ENCODE data around the gene IQSEC3. TPM values are rescaled to one million over a fixed set of nuclear protein-coding genes. Genes with fewer than 3 reads are reported as not detected.
"Not testable (repeated sequence)": the region's sequence is repeated elsewhere in the genome, so short reads cannot be mapped to it uniquely, and the experiment has no call there.

The IQSEC3 gene
- polyA plus RNA-seq = 1 to 10 TPM in 2 of 4 donors, under 1 TPM in 1, not detected in 1; under 0.01 to 1.5 (median 1.4) TPM
- long read RNA-seq, donor 1 = 0 reads
- long read RNA-seq, donor 2 = 0 reads
- long read RNA-seq, donor 3 = 0 reads
- long read RNA-seq, donor 4 = 0 reads
- long read RNA-seq, donor 5 = 0 reads
- long read RNA-seq, donor 6 = 0 reads
- long read RNA-seq, donor 7 = 0 reads
- long read RNA-seq, donor 8 = 0 reads
- long read RNA-seq, donor 9 = 0 reads
- long read RNA-seq, donor 10 = 0 reads

GRCh38 chr12:66428-66781, at the start of gene IQSEC3:
IQSEC3 (plus strand) TSS chr12:66767; CDS start chr12:66883, 116 bp downstream.
- not testable (repeated sequence) for H3K4me3 ChIP-seq (ENCODE audit: low read depth in 1 of 3, low read length in 3 of 3); H3K4me1 ChIP-seq (ENCODE audit: control insufficient read depth in 3 of 3, insufficient read depth in 2 of 3, low read depth in 1 of 3, low read length in 2 of 3); FAIRE-seq; H3K27me3 ChIP-seq (ENCODE audit: control insufficient read depth in 3 of 3, insufficient read depth in 3 of 3, low read length in 3 of 3); H3K36me3 ChIP-seq (ENCODE audit: control insufficient read depth in 3 of 3, insufficient read depth in 2 of 3, low read depth in 1 of 3, low read length in 3 of 3); H3K27ac ChIP-seq (ENCODE audit: low read depth in 1 of 3, low read length in 2 of 3); DNase-seq; H3K9me3 ChIP-seq (ENCODE audit: control insufficient read depth in 2 of 2, insufficient read depth in 1 of 2, low read depth in 1 of 2, low read length in 1 of 2)
- WGBS, 3 donors = 3 to 23% (median 17%) methylated on average over 4 to 14 of the region's 27 CpGs

- DNase-seq; H3K9me3 ChIP-seq (ENCODE audit: control insufficient read depth in 2 of 2, insufficient read depth in 1 of 2, low read depth in 1 of 2, low read length in 1 of 2); H3K4me3 ChIP-seq (ENCODE audit: low read depth in 1 of 3, low read length in 3 of 3); H3K27ac ChIP-seq (ENCODE audit: low read depth in 1 of 3, low read length in 2 of 3); H3K4me1 ChIP-seq (ENCODE audit: control insufficient read depth in 3 of 3, insufficient read depth in 2 of 3, low read depth in 1 of 3, low read length in 2 of 3); H3K27me3 ChIP-seq (ENCODE audit: control insufficient read depth in 3 of 3, insufficient read depth in 3 of 3, low read length in 3 of 3); FAIRE-seq: not testable (repeated sequence)
- peaks cover 0 to 35% (median 9%) of the 10 kb centered on the region in 3 donors for H3K36me3 ChIP-seq (ENCODE audit: control insufficient read depth in 3 of 3, insufficient read depth in 2 of 3, low read depth in 1 of 3, low read length in 3 of 3)
- WGBS, 3 donors = 92 to 95% (median 92%) methylated on average over 14 to 18 of the region's 23 CpGs
Measured at GRCh38 chr12:17370-18340, 48.9 kb upstream of the IQSEC3 start.

DNA sequence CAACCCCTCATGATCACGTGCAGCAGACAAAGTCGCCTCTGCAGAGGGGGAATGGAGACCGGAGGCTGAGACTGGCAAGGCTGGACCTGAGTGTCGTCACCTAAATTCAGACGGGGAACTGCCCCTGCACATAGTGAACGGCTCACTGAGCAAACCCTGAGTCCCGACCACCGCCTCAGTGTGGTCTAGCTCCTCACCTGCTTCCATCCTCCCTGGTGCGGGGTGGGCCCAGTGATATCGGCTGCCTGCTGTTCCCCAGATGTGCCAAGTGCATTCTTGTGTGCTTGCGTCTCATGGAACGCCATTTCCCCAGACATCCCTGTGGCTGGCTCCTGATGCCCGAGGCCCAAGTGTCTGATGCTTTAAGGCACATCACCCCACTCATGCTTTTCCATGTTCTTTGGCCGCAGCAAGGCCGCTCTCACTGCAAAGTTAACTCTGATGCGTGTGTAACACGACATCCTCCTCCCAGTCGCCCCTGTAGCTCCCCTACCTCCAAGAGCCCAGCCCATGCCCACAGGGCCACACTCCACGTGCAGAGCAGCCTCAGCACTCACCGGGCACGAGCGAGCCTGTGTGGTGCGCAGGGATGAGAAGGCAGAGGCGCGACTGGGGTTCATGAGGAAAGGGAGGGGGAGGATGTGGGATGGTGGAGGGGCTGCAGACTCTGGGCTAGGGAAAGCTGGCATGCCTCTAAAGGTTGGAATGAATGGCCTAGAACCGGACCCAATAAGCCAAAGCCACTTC, 47.6 kb upstream of the IQSEC3 start:
- 95 to 97% (median 95%) methylated on average over 6 to 20 of the region's 26 CpGs for WGBS, 3 donors
- FAIRE-seq = not testable (repeated sequence)

GRCh38 chr12:19906-20305, 46.7 kb upstream of the IQSEC3 start:
- DNase-seq; FAIRE-seq; H3K27ac ChIP-seq (ENCODE audit: low read depth in 1 of 3, low read length in 2 of 3); H3K9me3 ChIP-seq (ENCODE audit: control insufficient read depth in 2 of 2, insufficient read depth in 1 of 2, low read depth in 1 of 2, low read length in 1 of 2); H3K4me1 ChIP-seq (ENCODE audit: control insufficient read depth in 3 of 3, insufficient read depth in 2 of 3, low read depth in 1 of 3, low read length in 2 of 3); H3K4me3 ChIP-seq (ENCODE audit: low read depth in 1 of 3, low read length in 3 of 3); H3K27me3 ChIP-seq (ENCODE audit: control insufficient read depth in 3 of 3, insufficient read depth in 3 of 3, low read length in 3 of 3): not testable (repeated sequence)
- peaks cover 0 to 31% (median 9%) of the 10 kb centered on the region in 3 donors for H3K36me3 ChIP-seq (ENCODE audit: control insufficient read depth in 3 of 3, insufficient read depth in 2 of 3, low read depth in 1 of 3, low read length in 3 of 3)
- WGBS, 3 donors = 82 to 93% (median 90%) methylated on average over 7 of the region's 11 CpGs

More for the DNA sequence above, 47.6 kb upstream of the IQSEC3 start:
- H3K4me1 ChIP-seq (ENCODE audit: control insufficient read depth in 3 of 3, insufficient read depth in 2 of 3, low read depth in 1 of 3, low read length in 2 of 3); DNase-seq; H3K9me3 ChIP-seq (ENCODE audit: control insufficient read depth in 2 of 2, insufficient read depth in 1 of 2, low read depth in 1 of 2, low read length in 1 of 2); H3K4me3 ChIP-seq (ENCODE audit: low read depth in 1 of 3, low read length in 3 of 3); H3K27ac ChIP-seq (ENCODE audit: low read depth in 1 of 3, low read length in 2 of 3); H3K27me3 ChIP-seq (ENCODE audit: control insufficient read depth in 3 of 3, insufficient read depth in 3 of 3, low read length in 3 of 3): not testable (repeated sequence)
- H3K36me3 ChIP-seq (ENCODE audit: control insufficient read depth in 3 of 3, insufficient read depth in 2 of 3, low read depth in 1 of 3, low read length in 3 of 3) = peaks cover 0 to 31% (median 9%) of the 10 kb centered on the region in 3 donors

GRCh38 chr12:20757-21156, 45.8 kb upstream of the IQSEC3 start:
- Histone ChIP-seq H3K36me3 (ENCODE audit: control insufficient read depth in 3 of 3, insufficient read depth in 2 of 3, low read depth in 1 of 3, low read length in 3 of 3) (peaks cover 0 to 31% (median 9%) of the 10 kb centered on the region in 3 donors), H3K27me3 (ENCODE audit: control insufficient read depth in 3 of 3, insufficient read depth in 3 of 3, low read length in 3 of 3) (no peaks in the 10 kb centered on the region), H3K4me1 (ENCODE audit: control insufficient read depth in 3 of 3, insufficient read depth in 2 of 3, low read depth in 1 of 3, low read length in 2 of 3) (no peaks in the 10 kb centered on the region), H3K9me3 (ENCODE audit: control insufficient read depth in 2 of 2, insufficient read depth in 1 of 2, low read depth in 1 of 2, low read length in 1 of 2) (no peaks in the 10 kb centered on the region), H3K27ac (ENCODE audit: low read depth in 1 of 3, low read length in 2 of 3) (no peak overlapping the region), H3K4me3 (ENCODE audit: low read depth in 1 of 3, low read length in 3 of 3) (no peak overlapping the region)
- FAIRE-seq (no peak), DNase-seq (no peak)
- WGBS, 3 donors = 42 to 67% (median 45%) methylated on average over 6 of the region's 6 CpGs

DNA sequence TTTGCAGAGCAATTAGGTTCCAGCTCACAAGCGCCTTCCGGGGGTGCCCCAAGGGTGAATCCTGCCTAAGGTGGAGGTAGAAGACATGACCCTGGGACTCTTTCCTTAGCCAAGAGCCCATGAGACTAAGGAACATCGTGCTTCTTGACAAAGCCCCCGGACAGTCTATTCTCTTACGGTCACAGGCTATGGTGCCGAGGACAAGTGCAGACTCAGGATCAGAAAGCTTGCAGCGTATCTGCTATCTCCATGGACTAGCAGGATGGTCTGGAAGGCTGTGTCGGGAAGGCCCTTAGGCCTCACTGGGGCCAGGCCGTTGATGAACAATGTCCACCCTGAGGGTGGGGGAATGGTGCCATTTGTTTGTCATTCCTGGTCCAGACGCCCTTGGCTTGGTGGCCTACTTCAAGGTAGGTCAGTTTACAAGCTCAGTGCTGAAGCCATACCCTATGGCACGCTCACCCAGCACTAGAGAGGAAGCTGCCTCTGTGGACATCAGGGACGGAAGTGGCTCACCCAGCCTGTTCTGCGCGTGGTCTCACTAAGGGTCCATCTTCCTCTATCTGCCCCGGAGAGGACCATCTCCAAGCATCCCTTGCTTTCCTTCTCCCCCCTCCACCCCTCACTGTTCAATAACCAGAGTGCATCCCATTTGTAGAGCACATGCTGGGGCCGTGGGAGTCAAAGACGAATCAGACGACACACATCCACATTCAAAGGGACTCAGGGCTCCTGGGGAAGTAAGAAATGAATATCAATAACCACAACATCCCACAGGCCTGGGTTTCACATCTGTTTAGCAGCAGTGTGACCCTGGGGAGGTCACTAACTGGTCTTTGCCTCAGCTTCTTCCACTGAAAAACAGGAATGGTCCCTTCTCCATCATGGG, 45.0 kb upstream of the IQSEC3 start:
- no peak for FAIRE-seq
- Histone ChIP-seq H3K36me3 (ENCODE audit: control insufficient read depth in 3 of 3, insufficient read depth in 2 of 3, low read depth in 1 of 3, low read length in 3 of 3) (peaks cover 0 to 31% (median 9%) of the 10 kb centered on the region in 3 donors), H3K27me3 (ENCODE audit: control insufficient read depth in 3 of 3, insufficient read depth in 3 of 3, low read length in 3 of 3) (no peaks in the 10 kb centered on the region), H3K4me3 (ENCODE audit: low read depth in 1 of 3, low read length in 3 of 3) (no peak overlapping the region), H3K27ac (ENCODE audit: low read depth in 1 of 3, low read length in 2 of 3) (no peak overlapping the region), H3K4me1 (ENCODE audit: control insufficient read depth in 3 of 3, insufficient read depth in 2 of 3, low read depth in 1 of 3, low read length in 2 of 3) (no peaks in the 10 kb centered on the region), H3K9me3 (ENCODE audit: control insufficient read depth in 2 of 2, insufficient read depth in 1 of 2, low read depth in 1 of 2, low read length in 1 of 2) (no peaks in the 10 kb centered on the region)
- 82 to 85% (median 83%) methylated on average over 18 of the region's 18 CpGs for WGBS, 3 donors
- DNase-seq = no peak

DNA sequence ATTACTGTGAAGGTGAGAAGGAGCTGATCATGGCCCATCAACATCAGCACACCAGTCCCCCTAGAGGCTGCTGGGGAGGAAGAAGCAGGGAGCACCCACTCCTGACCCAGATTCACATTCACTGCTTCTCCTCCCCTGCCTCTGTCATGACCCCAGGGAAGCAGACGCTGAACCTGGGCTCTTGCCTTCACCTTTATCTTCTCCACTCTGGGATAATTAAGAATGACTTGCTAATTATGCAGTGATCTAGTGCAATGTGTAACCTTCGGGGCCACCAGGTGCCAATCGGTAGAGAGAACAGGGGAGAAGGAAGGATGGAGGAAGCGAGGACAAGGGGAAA, 44.4 kb upstream of the IQSEC3 start:
- FAIRE-seq (no peak), DNase-seq (no peak)
- Histone ChIP-seq H3K27me3 (ENCODE audit: control insufficient read depth in 3 of 3, insufficient read depth in 3 of 3, low read length in 3 of 3) (no peaks in the 10 kb centered on the region), H3K4me1 (ENCODE audit: control insufficient read depth in 3 of 3, insufficient read depth in 2 of 3, low read depth in 1 of 3, low read length in 2 of 3) (no peaks in the 10 kb centered on the region), H3K27ac (ENCODE audit: low read depth in 1 of 3, low read length in 2 of 3) (no peak overlapping the region), H3K9me3 (ENCODE audit: control insufficient read depth in 2 of 2, insufficient read depth in 1 of 2, low read depth in 1 of 2, low read length in 1 of 2) (no peaks in the 10 kb centered on the region), H3K4me3 (ENCODE audit: low read depth in 1 of 3, low read length in 3 of 3) (no peak overlapping the region), H3K36me3 (ENCODE audit: control insufficient read depth in 3 of 3, insufficient read depth in 2 of 3, low read depth in 1 of 3, low read length in 3 of 3) (peaks cover 0 to 31% (median 9%) of the 10 kb centered on the region in 3 donors)
- 71 to 84% (median 74%) methylated on average over 4 of the region's 4 CpGs for WGBS, 3 donors
